A549 (cell line): ENCODE data around the gene GSTO1.

ENCODE experiments used
- BHLHE40 ChIP-seq: IDR thresholded peaks from 2 replicates; pipeline ENCODE4 v1.6.1; 2012; ENCODE audit warnings: low read depth, low read length, inconsistent platforms
- CEBPB ChIP-seq, 2 experiments: fragments of >200 bp in 1 of 2; sonication (Bioruptor Twin) in 1 of 2; formaldehyde crosslinking in 1 of 2; IDR thresholded peaks; 2 replicates each; pipeline ENCODE4 v1.6.1; 2012 to 2016
- EHMT2 ChIP-seq: fragments of 200-600 bp; sonication (generic); IDR thresholded peaks from 2 replicates; pipeline ENCODE4 v1.6.1; 2016; ENCODE audit warnings: antibody characterized with exemption, low read depth, mild to moderate bottlenecking, moderate library complexity
- ESRRA ChIP-seq: fragments of 150-350 bp; IDR thresholded peaks from 2 replicates; pipeline ENCODE4 v1.6.1; 2014; ENCODE audit warnings: mild to moderate bottlenecking, low read length, borderline replicate concordance
- HDAC2 ChIP-seq: fragments of 200-600 bp; sonication (generic); IDR thresholded peaks from 2 replicates; pipeline ENCODE4 v1.6.1; 2016
- HOXB13 ChIP-seq: fragments of 250-450 bp; sonication (Bioruptor Pico); IDR thresholded peaks from 2 replicates; pipeline ENCODE4 v1.5.0; 2020; ENCODE audit warnings: low read depth, mild to moderate bottlenecking, moderate library complexity
- JUNB ChIP-seq: fragments of >200 bp; sonication (Bioruptor Twin); formaldehyde crosslinking; IDR thresholded peaks from 2 replicates; pipeline ENCODE4 v1.6.1; 2016
- MYC ChIP-seq: IDR thresholded peaks from 2 replicates; pipeline ENCODE4 v1.6.1; 2012; ENCODE audit warnings: mild to moderate bottlenecking, inconsistent platforms, low read length, improper control_type of control experiment, borderline replicate concordance
- NR3C1 ChIP-seq: fragments of >200 bp; sonication (Bioruptor Twin); formaldehyde crosslinking; IDR thresholded peaks from 3 replicates; pipeline ENCODE4 v1.6.1; 2017
- POLR2A ChIP-seq: IDR thresholded peaks from 2 replicates; pipeline ENCODE4 v1.6.1; 2012; ENCODE audit warnings: mild to moderate bottlenecking, low read length
- TF ChIP-seq, protein P1 (sequence below): fragments of >200 bp; sonication (Bioruptor Twin); formaldehyde crosslinking; IDR thresholded peaks from 3 replicates; pipeline ENCODE4 v1.5.1; 2016
- TF ChIP-seq, protein P2 (sequence below): IDR thresholded peaks from 2 replicates; pipeline ENCODE4 v1.6.1; 2012
- TF ChIP-seq, protein P3 (sequence below): fragments of 450-650 bp; IDR thresholded peaks from 2 replicates; pipeline ENCODE4 v1.6.1; 2014; ENCODE audit warnings: antibody characterized with exemption
- TF ChIP-seq, protein P4 (sequence below): IDR thresholded peaks from 2 replicates; pipeline ENCODE4 v1.6.1; 2012; ENCODE audit warnings: low read depth, borderline replicate concordance

DNA sequence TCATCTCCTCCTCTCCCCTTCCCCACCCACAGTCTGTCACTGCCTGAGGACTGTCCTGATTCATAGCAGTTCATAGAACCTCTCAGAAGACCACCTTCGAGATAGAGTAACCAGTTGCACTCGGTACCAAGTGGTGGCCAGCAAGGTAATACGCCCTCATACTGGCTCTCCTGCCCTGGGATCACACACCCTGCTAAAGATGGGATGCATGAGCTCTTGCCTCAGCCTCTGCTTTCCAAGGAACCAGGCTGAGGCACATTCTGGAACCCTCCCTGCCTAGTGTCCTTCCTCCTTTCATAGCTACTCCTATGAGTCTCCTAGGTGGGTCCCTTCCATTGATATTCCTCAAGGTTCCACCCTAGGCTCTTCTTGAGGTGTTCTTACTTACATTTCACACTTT, 38.1 kb upstream of the GSTO1 start:
- TF ChIP-seq, protein P1, sequence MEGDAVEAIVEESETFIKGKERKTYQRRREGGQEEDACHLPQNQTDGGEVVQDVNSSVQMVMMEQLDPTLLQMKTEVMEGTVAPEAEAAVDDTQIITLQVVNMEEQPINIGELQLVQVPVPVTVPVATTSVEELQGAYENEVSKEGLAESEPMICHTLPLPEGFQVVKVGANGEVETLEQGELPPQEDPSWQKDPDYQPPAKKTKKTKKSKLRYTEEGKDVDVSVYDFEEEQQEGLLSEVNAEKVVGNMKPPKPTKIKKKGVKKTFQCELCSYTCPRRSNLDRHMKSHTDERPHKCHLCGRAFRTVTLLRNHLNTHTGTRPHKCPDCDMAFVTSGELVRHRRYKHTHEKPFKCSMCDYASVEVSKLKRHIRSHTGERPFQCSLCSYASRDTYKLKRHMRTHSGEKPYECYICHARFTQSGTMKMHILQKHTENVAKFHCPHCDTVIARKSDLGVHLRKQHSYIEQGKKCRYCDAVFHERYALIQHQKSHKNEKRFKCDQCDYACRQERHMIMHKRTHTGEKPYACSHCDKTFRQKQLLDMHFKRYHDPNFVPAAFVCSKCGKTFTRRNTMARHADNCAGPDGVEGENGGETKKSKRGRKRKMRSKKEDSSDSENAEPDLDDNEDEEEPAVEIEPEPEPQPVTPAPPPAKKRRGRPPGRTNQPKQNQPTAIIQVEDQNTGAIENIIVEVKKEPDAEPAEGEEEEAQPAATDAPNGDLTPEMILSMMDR, result no peak
- TF ChIP-seq JUNB (no peak), HOXB13 (CRISPR knock-in tag) (no peak), CEBPB (IDR thresholded peaks at IDR 0.05) (no peak), BHLHE40 (no peak), NR3C1 (no peak), EHMT2 (no peak), ESRRA (no peak), MYC (no peak), HDAC2 (no peak), POLR2A (no peak)
- TF ChIP-seq, protein P2, sequence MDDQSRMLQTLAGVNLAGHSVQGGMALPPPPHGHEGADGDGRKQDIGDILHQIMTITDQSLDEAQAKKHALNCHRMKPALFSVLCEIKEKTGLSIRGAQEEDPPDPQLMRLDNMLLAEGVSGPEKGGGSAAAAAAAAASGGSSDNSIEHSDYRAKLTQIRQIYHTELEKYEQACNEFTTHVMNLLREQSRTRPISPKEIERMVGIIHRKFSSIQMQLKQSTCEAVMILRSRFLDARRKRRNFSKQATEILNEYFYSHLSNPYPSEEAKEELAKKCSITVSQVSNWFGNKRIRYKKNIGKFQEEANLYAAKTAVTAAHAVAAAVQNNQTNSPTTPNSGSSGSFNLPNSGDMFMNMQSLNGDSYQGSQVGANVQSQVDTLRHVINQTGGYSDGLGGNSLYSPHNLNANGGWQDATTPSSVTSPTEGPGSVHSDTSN, result no peak
- TF ChIP-seq, protein P3, sequence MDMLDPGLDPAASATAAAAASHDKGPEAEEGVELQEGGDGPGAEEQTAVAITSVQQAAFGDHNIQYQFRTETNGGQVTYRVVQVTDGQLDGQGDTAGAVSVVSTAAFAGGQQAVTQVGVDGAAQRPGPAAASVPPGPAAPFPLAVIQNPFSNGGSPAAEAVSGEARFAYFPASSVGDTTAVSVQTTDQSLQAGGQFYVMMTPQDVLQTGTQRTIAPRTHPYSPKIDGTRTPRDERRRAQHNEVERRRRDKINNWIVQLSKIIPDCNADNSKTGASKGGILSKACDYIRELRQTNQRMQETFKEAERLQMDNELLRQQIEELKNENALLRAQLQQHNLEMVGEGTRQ, result no peak
- TF ChIP-seq, protein P4, sequence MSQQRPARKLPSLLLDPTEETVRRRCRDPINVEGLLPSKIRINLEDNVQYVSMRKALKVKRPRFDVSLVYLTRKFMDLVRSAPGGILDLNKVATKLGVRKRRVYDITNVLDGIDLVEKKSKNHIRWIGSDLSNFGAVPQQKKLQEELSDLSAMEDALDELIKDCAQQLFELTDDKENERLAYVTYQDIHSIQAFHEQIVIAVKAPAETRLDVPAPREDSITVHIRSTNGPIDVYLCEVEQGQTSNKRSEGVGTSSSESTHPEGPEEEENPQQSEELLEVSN, result no peak
